NCI-H526 treated with DMSO at 0.1 percent for 48 hours (cell line): ENCODE measurements around the gene SUSD3.
"Not testable (repeated sequence)": the region's sequence is repeated elsewhere in the genome, so short reads cannot be mapped to it uniquely, and the experiment has no call there.

Experiments
- DNase-seq: peaks from one replicate; lab custom pipeline; 2025; lab: John Stamatoyannopoulos, UW

Gene SUSD3

GRCh38 chr9:93112116-93112863 lies 53.8 kb downstream of the SUSD3 start:
- DNase-seq = no peak

GRCh38 chr9:93112864-93113389 lies 54.4 kb downstream of the SUSD3 start:
- no peak for DNase-seq

GRCh38 chr9:93114169-93114983 lies 55.9 kb downstream of the SUSD3 start:
- no peak for DNase-seq

- DNase-seq = no peak
Measured at GRCh38 chr9:93114984-93115335, 56.5 kb downstream of the SUSD3 start.

- DNase-seq = no peak
Measured at GRCh38 chr9:93115486-93116071, 57.1 kb downstream of the SUSD3 start.

- DNase-seq = no peak
Measured at GRCh38 chr9:93116072-93116961, 57.8 kb downstream of the SUSD3 start.

- DNase-seq = not testable (repeated sequence)
Measured at GRCh38 chr9:93117521-93117920, 59.0 kb downstream of the SUSD3 start.

GRCh38 chr9:93117924-93118862 lies 59.7 kb downstream of the SUSD3 start:
- DNase-seq = no peak

GRCh38 chr9:93118863-93119702 lies 60.6 kb downstream of the SUSD3 start:
- no peak for DNase-seq

- DNase-seq = no peak
Measured at GRCh38 chr9:93119703-93119952, 61.1 kb downstream of the SUSD3 start.

- no peak for DNase-seq
Measured at GRCh38 chr9:93119953-93120845, 61.7 kb downstream of the SUSD3 start.

- no peak for DNase-seq
Measured at GRCh38 chr9:93120846-93121315, 62.4 kb downstream of the SUSD3 start.

GRCh38 chr9:93121316-93122241 lies 63.1 kb downstream of the SUSD3 start:
- DNase-seq = no peak

- no peak for DNase-seq
Measured at GRCh38 chr9:93122721-93123221, 64.3 kb downstream of the SUSD3 start.

- no peak for DNase-seq
Measured at GRCh38 chr9:93123561-93124283, 65.2 kb downstream of the SUSD3 start.

GRCh38 chr9:93124793-93125192 lies 66.3 kb downstream of the SUSD3 start:
- no peak for DNase-seq
